Measurements from ENCODE around the gene C1QTNF8.

C1QTNF8 gene

DNA sequence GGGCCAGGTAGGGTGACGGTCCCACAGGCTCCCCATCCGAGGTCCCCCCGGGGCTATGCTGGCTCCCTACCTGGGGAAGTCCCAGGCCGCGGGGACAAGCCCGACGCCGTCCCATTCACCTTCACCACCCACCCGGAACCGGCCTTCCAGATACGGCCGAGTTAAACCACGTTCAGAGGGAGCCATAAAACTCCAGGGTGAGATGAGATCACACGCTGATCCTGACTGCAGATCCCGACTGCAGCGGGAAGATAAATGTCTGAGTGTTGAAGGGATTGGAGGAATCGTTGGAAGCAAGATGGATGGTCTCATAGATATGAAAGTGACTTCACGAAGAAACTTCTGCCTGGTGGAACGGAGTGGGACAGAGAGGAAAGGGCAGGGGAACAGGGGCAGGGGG is 13.6 kb upstream of the C1QTNF8 start:
- Histone ChIP-seq H3K36me3 (ENCODE audit: control insufficient read depth in 2 of 2, insufficient read depth in 1 of 2, low read length in 2 of 2) (no peaks in the 10 kb centered on the region), H3K4me1 (ENCODE audit: control insufficient read depth, insufficient read depth, low read length) (no peaks in the 10 kb centered on the region), H3K9me3 (ENCODE audit: control insufficient read depth, insufficient read depth, low read depth, low read length) (no peaks in the 10 kb centered on the region), H3K4me3 (ENCODE audit: low read depth, low read length) (no peak overlapping the region), H3K27ac (ENCODE audit: extremely low read depth, low read depth, low read length) (no peak overlapping the region)
- TF ChIP-seq ZBTB20 (tag by site-specific recombination; IDR thresholded peaks at IDR 0.05), result peak; percentile 92
- TF ChIP-seq ZFHX2 (tag by site-specific recombination; conservative IDR thresholded peaks at IDR 0.05), result peak; percentile 53; the same call in 1 of the 2 replicates
- peak; percentile 97 for TF ChIP-seq ZNF600 (tag by site-specific recombination; IDR thresholded peaks at IDR 0.05)
- no peak for TF ChIP-seq GFI1B (tag by site-specific recombination; IDR thresholded peaks at IDR 0.05)
- peak; percentile 4 for TF ChIP-seq ZBTB26 (tag by site-specific recombination; optimal IDR thresholded peaks at IDR 0.05)
- TF ChIP-seq, protein P1, sequence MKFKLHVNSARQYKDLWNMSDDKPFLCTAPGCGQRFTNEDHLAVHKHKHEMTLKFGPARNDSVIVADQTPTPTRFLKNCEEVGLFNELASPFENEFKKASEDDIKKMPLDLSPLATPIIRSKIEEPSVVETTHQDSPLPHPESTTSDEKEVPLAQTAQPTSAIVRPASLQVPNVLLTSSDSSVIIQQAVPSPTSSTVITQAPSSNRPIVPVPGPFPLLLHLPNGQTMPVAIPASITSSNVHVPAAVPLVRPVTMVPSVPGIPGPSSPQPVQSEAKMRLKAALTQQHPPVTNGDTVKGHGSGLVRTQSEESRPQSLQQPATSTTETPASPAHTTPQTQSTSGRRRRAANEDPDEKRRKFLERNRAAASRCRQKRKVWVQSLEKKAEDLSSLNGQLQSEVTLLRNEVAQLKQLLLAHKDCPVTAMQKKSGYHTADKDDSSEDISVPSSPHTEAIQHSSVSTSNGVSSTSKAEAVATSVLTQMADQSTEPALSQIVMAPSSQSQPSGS (tag by site-specific recombination; IDR thresholded peaks at IDR 0.05; ENCODE audit: low read depth), result 0 out of 2 replicates have a peak, but pooled peaks have one; percentile 20
- 0 out of 2 replicates have a peak, but pooled peaks have one; percentile 23 for TF ChIP-seq GLIS1 (tag by site-specific recombination; IDR thresholded peaks at IDR 0.05)
- peak; percentile 11; the same call in 1 of the 2 replicates for TF ChIP-seq ZNF335 (tag by site-specific recombination; conservative IDR thresholded peaks at IDR 0.05)
- TF ChIP-seq, protein P2, sequence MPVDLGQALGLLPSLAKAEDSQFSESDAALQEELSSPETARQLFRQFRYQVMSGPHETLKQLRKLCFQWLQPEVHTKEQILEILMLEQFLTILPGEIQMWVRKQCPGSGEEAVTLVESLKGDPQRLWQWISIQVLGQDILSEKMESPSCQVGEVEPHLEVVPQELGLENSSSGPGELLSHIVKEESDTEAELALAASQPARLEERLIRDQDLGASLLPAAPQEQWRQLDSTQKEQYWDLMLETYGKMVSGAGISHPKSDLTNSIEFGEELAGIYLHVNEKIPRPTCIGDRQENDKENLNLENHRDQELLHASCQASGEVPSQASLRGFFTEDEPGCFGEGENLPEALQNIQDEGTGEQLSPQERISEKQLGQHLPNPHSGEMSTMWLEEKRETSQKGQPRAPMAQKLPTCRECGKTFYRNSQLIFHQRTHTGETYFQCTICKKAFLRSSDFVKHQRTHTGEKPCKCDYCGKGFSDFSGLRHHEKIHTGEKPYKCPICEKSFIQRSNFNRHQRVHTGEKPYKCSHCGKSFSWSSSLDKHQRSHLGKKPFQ (tag by site-specific recombination; IDR thresholded peaks at IDR 0.05), result no peak
- TF ChIP-seq KLF8 (tag by site-specific recombination; IDR thresholded peaks at IDR 0.05), result 0 out of 2 replicates have a peak, but pooled peaks have one; percentile 30
- TF ChIP-seq SP7 (tag by site-specific recombination; IDR thresholded peaks at IDR 0.05), result peak; percentile 31; the same call in 1 of the 2 replicates
- TF ChIP-seq ZBTB17 (tag by site-specific recombination; IDR thresholded peaks at IDR 0.05), result peak; percentile 93
- peak; percentile 82 for TF ChIP-seq ZIC2 (tag by site-specific recombination; IDR thresholded peaks at IDR 0.05)
- TF ChIP-seq ZNF19 (tag by site-specific recombination; IDR thresholded peaks at IDR 0.05; ENCODE audit: low read depth), result no peak
- no peak for TF ChIP-seq ZNF292 (tag by site-specific recombination; IDR thresholded peaks at IDR 0.05; ENCODE audit: borderline replicate concordance, low read depth)
- TF ChIP-seq ZNF670 (tag by site-specific recombination; IDR thresholded peaks at IDR 0.05; ENCODE audit: low read depth), result no peak
- 0 out of 2 replicates have a peak, but pooled peaks have one; percentile 28 for TF ChIP-seq ZNF660 (tag by site-specific recombination; IDR thresholded peaks at IDR 0.05)
- peak; percentile 68; the same call in 1 of the 2 replicates for TF ChIP-seq ZEB2 (tag by site-specific recombination; IDR thresholded peaks at IDR 0.05)
- TF ChIP-seq GLI2 (tag by site-specific recombination; IDR thresholded peaks at IDR 0.05; ENCODE audit: borderline replicate concordance, low read depth), result no peak
- peak; percentile 55 for TF ChIP-seq PATZ1 (tag by site-specific recombination; IDR thresholded peaks at IDR 0.05)
- TF ChIP-seq ZNF629 (tag by site-specific recombination; IDR thresholded peaks at IDR 0.05), result 0 out of 2 replicates have a peak, but pooled peaks have one; percentile 19
- peak; percentile 73 for TF ChIP-seq ZNF341 (tag by site-specific recombination; IDR thresholded peaks at IDR 0.05; ENCODE audit: low read depth)
- ChIA-PET CTCF (interaction anchor here (1.7 kb wide), 1 partner anchor 72 kb away, joined by 5 read pairs; no protein-coding TSS in a partner anchor), POLR2A (no interaction called here)
